Upper lobe of right lung (tissue), 1 donor: ENCODE measurements around the gene SUSD4. TPM values are rescaled to one million over a fixed set of nuclear protein-coding genes. Genes with fewer than 3 reads are reported as not detected.

Experiments used
- ATAC-seq: fragments of 200-7000 bp; cut with Tn5 transposase; one replicate; pipeline ENCODE4 v1.9.1; 2020; ENCODE audit warnings: mild to moderate bottlenecking, moderate library complexity
- DNase-seq: peaks from one replicate; pipeline ENCODE4 v3.0.0-alpha.2; 2020
- H3K27ac ChIP-seq: fragments of 200-600 bp; one replicate; pipeline ENCODE4 v1.8.0; 2022
- H3K27me3 ChIP-seq: fragments of 200-600 bp; one replicate; pipeline ENCODE4 v1.8.0; 2022; ENCODE audit warnings: mild to moderate bottlenecking
- H3K36me3 ChIP-seq: fragments of 200-600 bp; one replicate; pipeline ENCODE4 v1.8.0; 2022
- H3K4me1 ChIP-seq: fragments of 200-600 bp; one replicate; pipeline ENCODE4 v1.8.0; 2022
- H3K4me3 ChIP-seq: fragments of 200-600 bp; one replicate; pipeline ENCODE4 v1.8.0; 2022; ENCODE audit warnings: mild to moderate bottlenecking
- H3K9me3 ChIP-seq: fragments of 200-600 bp; one replicate; pipeline ENCODE4 v1.8.0; 2022
- CTCF ChIP-seq: fragments of 200-600 bp; IDR thresholded peaks from one replicate; pipeline ENCODE4 v1.8.0; 2022; ENCODE audit warnings: antibody characterized with exemption
- intact Hi-C: fragments of 100-400 bp; cut with DNase I; formaldehyde crosslinking; loops from one replicate; pipeline ENCODE4 v1.11.0; 2022
- total RNA-seq: library from RNA; stranded (reverse); fragmentation: NEBNext Ultra II Directional; extraction: Animal tissue kit (Norgen Biotek cat#: 25700); gene quantifications from one replicate; pipeline ENCODE4 v1.2.1, GENCODE V29; 2021
- donor health status: DM: no; HTN: yes; CAD: no; lungs with severe emphysema.

The SUSD4 gene
- total RNA-seq, 1 donor from 2014 or later: 2.2 TPM

- H3K36me3 ChIP-seq: no peaks in the 10 kb centered on the region
- no peak overlapping the region for H3K4me3 ChIP-seq
- H3K4me1 ChIP-seq: no peaks in the 10 kb centered on the region
- H3K27ac ChIP-seq: no peak overlapping the region
- ATAC-seq (no peak), DNase-seq (no peak)
- H3K27me3 ChIP-seq: no peaks in the 10 kb centered on the region
- no peak for TF ChIP-seq CTCF
- intact Hi-C loops: no loop called here
- no peaks in the 10 kb centered on the region for H3K9me3 ChIP-seq
These were observed 24.1 kb downstream of the SUSD4 start for GRCh38 chr1:223339861-223340260.

- no peaks in the 10 kb centered on the region for H3K4me1 ChIP-seq
- ATAC-seq: no peak
These were observed 24.9 kb downstream of the SUSD4 start for GRCh38 chr1:223338811-223339746.

GRCh38 chr1:223337174-223337869, 26.7 kb downstream of the SUSD4 start:
- no peak for ATAC-seq
- Histone ChIP-seq H3K9me3 (no peaks in the 10 kb centered on the region), H3K4me1 (no peaks in the 10 kb centered on the region), H3K27ac (no peak overlapping the region), H3K27me3 (no peaks in the 10 kb centered on the region), H3K4me3 (no peak overlapping the region), H3K36me3 (no peaks in the 10 kb centered on the region)
- TF ChIP-seq CTCF: no peak
- DNase-seq: no peak
- intact Hi-C loops: no loop called here

More at GRCh38 chr1:223338811-223339746, 24.9 kb downstream of the SUSD4 start:
- DNase-seq: no peak
- Histone ChIP-seq H3K36me3 (no peaks in the 10 kb centered on the region), H3K4me3 (no peak overlapping the region), H3K27ac (no peak overlapping the region), H3K27me3 (no peaks in the 10 kb centered on the region), H3K9me3 (no peaks in the 10 kb centered on the region)
- intact Hi-C loops: no loop called here
- no peak for TF ChIP-seq CTCF

- H3K36me3 ChIP-seq: no peaks in the 10 kb centered on the region
- H3K9me3 ChIP-seq: no peaks in the 10 kb centered on the region
- ATAC-seq: no peak
- no peak for DNase-seq
- no peaks in the 10 kb centered on the region for H3K27me3 ChIP-seq
- intact Hi-C loops: no loop called here
- no peak overlapping the region for H3K4me3 ChIP-seq
- TF ChIP-seq CTCF: no peak
- H3K27ac ChIP-seq: no peak overlapping the region
- no peaks in the 10 kb centered on the region for H3K4me1 ChIP-seq
These were observed 29.8 kb downstream of the SUSD4 start for GRCh38 chr1:223334156-223334555.

- H3K27me3 ChIP-seq: no peaks in the 10 kb centered on the region
- H3K4me1 ChIP-seq: no peaks in the 10 kb centered on the region
- no peak for TF ChIP-seq CTCF
- H3K27ac ChIP-seq: no peak overlapping the region
- H3K36me3 ChIP-seq: no peaks in the 10 kb centered on the region
- DNase-seq (no peak), ATAC-seq (peak; percentile 35)
- H3K4me3 ChIP-seq: no peak overlapping the region
- no peaks in the 10 kb centered on the region for H3K9me3 ChIP-seq
- intact Hi-C loops: no loop called here
These were observed 31.0 kb downstream of the SUSD4 start for GRCh38 chr1:223332997-223333396.
